H1 (cell line): ENCODE measurements around the gene GPR137. TPM values are rescaled to one million over a fixed set of nuclear protein-coding genes. Genes with fewer than 3 reads are reported as not detected.

Experiments
- CTCF ChIA-PET: fragments of 300-600 bp; sonication (Branson Sonifier 250); formaldehyde crosslinking; loops from one replicate; lab custom pipeline; 2021; ENCODE audit not compliant: partially characterized antibody; lab: Charles Lee
- POLR2A ChIA-PET: fragments of 300-600 bp; sonication (Branson Sonifier 250); formaldehyde crosslinking; loops from one replicate; lab custom pipeline; 2021; ENCODE audit warnings: inconsistent platforms; ENCODE audit not compliant: partially characterized antibody; lab: Charles Lee
- DNase-seq, 2 experiments: peaks; one replicate each; pipeline versions ENCODE4 v3.0.0 to v3.0.0-alpha.2; 2010 to 2022; ENCODE audit warnings: low spot score in 2 of 2, low read depth in 1 of 2, mixed read lengths in 1 of 2
- FAIRE-seq: peaks from 2 replicates; lab custom pipeline; 2011; peaks lifted over from hg19 to GRCh38; lab: Jason Lieb, UNC
- H2AFZ ChIP-seq: 2 replicates; pipeline ENCODE4 v1.8.1; 2012; ENCODE audit warnings: low read length, inconsistent platforms
- H2AK5ac ChIP-seq: 2 replicates; pipeline ENCODE4 v1.6.1; 2013; ENCODE audit warnings: low read depth, low read length
- H2BK120ac ChIP-seq: replicated peaks from 2 replicates; pipeline ENCODE3; 2013; ENCODE audit warnings: low read depth, low read length, inconsistent platforms
- H2BK12ac ChIP-seq: 2 replicates; pipeline ENCODE4 v1.6.1; 2013; ENCODE audit warnings: low read depth, low read length
- H2BK15ac ChIP-seq: 2 replicates; pipeline ENCODE4 v1.6.1; 2013; ENCODE audit warnings: low read length
- H2BK20ac ChIP-seq: 2 replicates; pipeline ENCODE4 v1.6.1; 2013; ENCODE audit warnings: low read length
- H2BK5ac ChIP-seq: 2 replicates; pipeline ENCODE4 v1.6.1; 2013; ENCODE audit warnings: low read depth, low read length
- H3K14ac ChIP-seq: 2 replicates; pipeline ENCODE4 v1.6.1; 2013; ENCODE audit warnings: inconsistent platforms; ENCODE audit not compliant: insufficient read length
- H3K18ac ChIP-seq: 2 replicates; pipeline ENCODE4 v1.6.1; 2013; ENCODE audit warnings: low read length; ENCODE audit errors: extremely low read depth
- H3K23ac ChIP-seq: 2 replicates; pipeline ENCODE4 v1.6.1; 2013; ENCODE audit warnings: inconsistent platforms; ENCODE audit not compliant: insufficient read length
- H3K23me2 ChIP-seq: 2 replicates; pipeline ENCODE4 v1.6.1; 2013; ENCODE audit warnings: low read depth, low read length
- H3K27ac ChIP-seq: 2 replicates; pipeline ENCODE4 v1.6.1; 2011; ENCODE audit warnings: low read depth, low read length, inconsistent platforms
- H3K27me3 ChIP-seq, 4 experiments: replicated peaks in 1 of 4; 1 replicate in 1 of 4; 2 replicates in 3 of 4; pipeline versions ENCODE4 v1.6.1 to v1.8.1; 2011 to 2013; ENCODE audit warnings: low read length in 3 of 4, mild to moderate bottlenecking in 3 of 4, inconsistent platforms in 2 of 4, mixed read lengths in 2 of 4, moderate library complexity in 1 of 4; ENCODE audit not compliant: control insufficient read depth in 3 of 4, insufficient read depth in 3 of 4; ENCODE audit errors: extremely low read depth in 1 of 4
- H3K36me3 ChIP-seq, 4 experiments: 2 replicates each; pipeline versions ENCODE4 v1.6.1 to v1.8.1; 2011 to 2013; ENCODE audit warnings: mild to moderate bottlenecking in 4 of 4, low read length in 3 of 4, moderate library complexity in 2 of 4, control low read depth in 1 of 4, inconsistent platforms in 1 of 4; ENCODE audit not compliant: insufficient read depth in 4 of 4, control insufficient read depth in 2 of 4
- H3K4ac ChIP-seq: replicated peaks from 2 replicates; pipeline ENCODE3; 2013; ENCODE audit warnings: low read length, low read depth, mixed read lengths, inconsistent platforms; ENCODE audit not compliant: insufficient read length
- H3K4me1 ChIP-seq, 4 experiments: replicated peaks in 1 of 4; 1 replicate in 1 of 4; 2 replicates in 3 of 4; pipeline versions ENCODE4 v1.6.1 to v1.8.1; 2011 to 2013; ENCODE audit warnings: low read length in 3 of 4, inconsistent platforms in 2 of 4, mixed read lengths in 1 of 4; ENCODE audit not compliant: insufficient read depth in 4 of 4, control insufficient read depth in 3 of 4
- H3K4me2 ChIP-seq, 2 experiments: 2 replicates each; pipeline versions ENCODE4 v1.6.1 to v1.8.1; 2011 to 2013; ENCODE audit warnings: low read depth in 2 of 2, low read length in 2 of 2, control low read depth in 1 of 2, inconsistent platforms in 1 of 2, mild to moderate bottlenecking in 1 of 2; ENCODE audit not compliant: insufficient read depth in 1 of 2
- H3K4me3 ChIP-seq, 4 experiments: fragments of 200-600, 300-600 bp in 1 of 4; sonication (generic), shearing (Covaris generic), sonication (Bioruptor Twin) in 1 of 4; 2 replicates each; pipeline versions ENCODE4 v1.5.1 to v1.8.1; 2011 to 2016; ENCODE audit warnings: low read length in 4 of 4, low read depth in 3 of 4, control low read depth in 2 of 4, inconsistent platforms in 2 of 4, mild to moderate bottlenecking in 2 of 4, mixed read lengths in 1 of 4, moderate library complexity in 1 of 4; ENCODE audit not compliant: insufficient read depth in 2 of 4; ENCODE audit errors: extremely low read depth in 1 of 4
- H3K56ac ChIP-seq: replicated peaks from 2 replicates; pipeline ENCODE3; 2013; ENCODE audit warnings: low read depth, mild to moderate bottlenecking, mixed read lengths, low read length, inconsistent platforms; ENCODE audit not compliant: insufficient read length
- H3K79me1 ChIP-seq: 2 replicates; pipeline ENCODE4 v1.6.1; 2013; ENCODE audit warnings: low read depth, low read length, control low read depth
- H3K79me2 ChIP-seq, 2 experiments: 2 replicates each; pipeline versions ENCODE4 v1.6.1 to v1.8.1; 2012 to 2013; ENCODE audit warnings: low read length in 2 of 2, mild to moderate bottlenecking in 2 of 2, inconsistent platforms in 1 of 2; ENCODE audit not compliant: insufficient read depth in 2 of 2, control insufficient read depth in 1 of 2
- H3K9ac ChIP-seq, 4 experiments: replicated peaks in 1 of 4; 1 replicate in 1 of 4; 2 replicates in 3 of 4; pipeline versions ENCODE4 v1.6.1 to v1.8.1; 2011 to 2013; ENCODE audit warnings: low read depth in 3 of 4, low read length in 3 of 4, control low read depth in 2 of 4, mild to moderate bottlenecking in 2 of 4, moderate library complexity in 2 of 4, inconsistent platforms in 1 of 4; ENCODE audit errors: extremely low read depth in 1 of 4
- H3K9me3 ChIP-seq, 2 experiments: 2 replicates each; pipeline versions ENCODE4 v1.6.1 to v1.8.1; 2012 to 2013; ENCODE audit warnings: mild to moderate bottlenecking in 2 of 2, moderate library complexity in 2 of 2, control low read depth in 1 of 2, inconsistent platforms in 1 of 2, low read depth in 1 of 2, low read length in 1 of 2, mixed read lengths in 1 of 2; ENCODE audit not compliant: insufficient read depth in 2 of 2
- H4K20me1 ChIP-seq, 2 experiments: replicated peaks in 1 of 2; 2 replicates each; pipeline versions ENCODE3 to v1.8.1; 2011 to 2013; ENCODE audit warnings: inconsistent platforms in 2 of 2, low read length in 2 of 2, mild to moderate bottlenecking in 1 of 2; ENCODE audit not compliant: insufficient read depth in 2 of 2, control insufficient read depth in 1 of 2
- H4K5ac ChIP-seq: 2 replicates; pipeline ENCODE4 v1.6.1; 2013; ENCODE audit warnings: low read length, low read depth, mixed read lengths, inconsistent platforms; ENCODE audit not compliant: insufficient read length
- H4K8ac ChIP-seq: 2 replicates; pipeline ENCODE4 v1.8.0; 2013; ENCODE audit warnings: mild to moderate bottlenecking, moderate library complexity, low read length, inconsistent platforms; ENCODE audit not compliant: insufficient read depth; ENCODE audit errors: extremely low read depth
- H4K91ac ChIP-seq: replicated peaks from 2 replicates; pipeline ENCODE3; 2013; ENCODE audit warnings: low read length, mixed read lengths, inconsistent platforms; ENCODE audit not compliant: insufficient read length
- GTF2F1 ChIP-seq: IDR thresholded peaks from 2 replicates; pipeline ENCODE4 v1.6.1; 2012; ENCODE audit warnings: low read depth, low read length, improper control_type of control experiment, borderline replicate concordance
- POLR2AphosphoS5 ChIP-seq: IDR thresholded peaks from 2 replicates; pipeline ENCODE4 v1.6.1; 2011; ENCODE audit warnings: low read depth, low read length
- SP1 ChIP-seq: IDR thresholded peaks from 2 replicates; pipeline ENCODE4 v1.6.1; 2011; ENCODE audit warnings: low read depth, low read length
- SUZ12 ChIP-seq: fragments of 200-600 bp; sonication (generic); IDR thresholded peaks from 2 replicates; pipeline ENCODE4 v1.6.1; 2012; ENCODE audit warnings: mild to moderate bottlenecking, inconsistent platforms, low read length, moderate library complexity, mixed read lengths
- WGBS, 2 experiments: shearing (Covaris generic) in 1 of 2; methylation state at CpG; one replicate each; pipeline versions ENCODE4 v1.1.6 to v1.1.7; 2013 to 2015; ENCODE audit warnings: low lambda C conversion rate in 2 of 2, mixed read lengths in 2 of 2, inconsistent platforms in 1 of 2, low coverage in 1 of 2, missing lambda C conversion rate in 1 of 2; ENCODE audit not compliant: insufficient replicate concordance in 2 of 2, insufficient coverage in 1 of 2, insufficient read length in 1 of 2; ENCODE audit errors: extremely low coverage in 1 of 2, missing lambda C conversion rate in 1 of 2; 5-methylcytosine and 5-hydroxymethylcytosine counted together
- polyA plus RNA-seq, 7 experiments: library from polyadenylated mRNA; depleted of rRNA in 3 of 7; stranded (reverse) in 5 of 7; unstranded in 2 of 7; fragments of >200 nt in 5 of 7; fragments of 200-250 nt in 2 of 7; gene quantifications; 1 replicate in 5 of 7; 2 replicates in 1 of 7; 4 replicates in 1 of 7; pipeline versions ENCODE4 v1.2.1 to v1.2.3, GENCODE V29; 2011 to 2013; ENCODE audit warnings: missing spikeins in 2 of 7, mixed read lengths in 2 of 7
- total RNA-seq: library from RNA; stranded (reverse); fragmentation: NEBNext Ultra II Directional; extraction: Animal tissue kit (Norgen Biotek cat#: 25700); gene quantifications from 2 replicates; pipeline ENCODE4 v1.2.1, GENCODE V29; 2021
- TF ChIP-seq, protein P1 (sequence below): IDR thresholded peaks from 2 replicates; pipeline ENCODE4 v1.6.1; 2012; ENCODE audit warnings: inconsistent platforms

GPR137 gene
- total and polyA plus RNA-seq, 2 of the 8 experiments (the other 6 are each of a cell fraction or from before 2014, with no cell fraction given): 36.2 to 37.8 TPM

DNA sequence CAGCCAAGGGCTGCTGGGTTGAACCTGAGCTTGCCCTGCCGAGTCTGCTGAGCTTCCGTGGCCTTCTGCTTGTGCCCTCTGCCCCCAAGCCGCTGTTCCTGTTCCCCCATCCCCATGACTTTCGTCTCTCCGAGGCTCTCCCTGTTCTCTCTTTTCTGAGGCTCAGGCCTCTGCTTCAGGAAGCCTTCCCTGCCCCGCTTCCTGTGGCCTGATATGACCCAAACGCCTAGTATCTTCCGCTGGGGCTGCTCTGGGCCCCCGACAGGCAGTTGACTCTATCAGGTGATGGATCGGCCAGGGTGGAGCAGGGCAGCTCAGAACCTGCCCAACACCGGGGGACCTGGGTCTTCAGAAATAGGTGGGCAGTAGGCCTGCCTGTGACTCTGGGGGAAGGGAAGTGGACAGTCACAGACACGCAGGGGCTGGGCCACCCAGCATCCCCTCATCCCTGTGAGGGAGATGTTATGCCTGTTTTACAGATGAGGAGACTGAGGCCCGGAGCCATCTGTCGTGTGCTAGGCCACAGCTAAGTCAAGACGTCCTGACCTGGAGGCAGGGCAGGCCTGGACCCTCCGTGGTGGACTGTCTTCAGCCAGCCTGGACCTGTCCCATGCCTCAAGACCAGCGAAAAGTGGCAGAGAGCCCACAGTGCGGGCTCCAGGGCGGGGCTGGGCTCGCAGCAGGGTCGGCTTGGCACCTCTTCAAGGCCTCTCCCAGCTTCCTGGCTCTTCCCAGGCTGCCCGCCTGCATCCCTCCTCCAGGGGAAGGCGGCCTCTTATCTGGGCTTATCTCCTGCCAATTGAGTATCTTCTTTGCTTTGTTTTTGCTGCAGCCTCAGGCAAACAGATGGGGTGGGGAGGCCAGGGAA lies 17.4 kb upstream of the GPR137 start:
- Histone ChIP-seq H2AK5ac (no peak overlapping the region), H4K5ac (no peak overlapping the region), H3K4me2 (peak overlapping the region; percentile 80 to 86), H3K9ac (peak overlapping the region in 2 of 4 experiments; percentile 72 to 74; a peak in 3 of 7 replicates), H3K56ac (no peak overlapping the region), H4K20me1 (peaks cover 4 to 5% of the 10 kb centered on the region in 2 experiments), H3K14ac (no peak overlapping the region), H3K27ac (peak overlapping the region; percentile 13; the same call in 1 of the 2 replicates), H3K27me3 (no peaks in the 10 kb centered on the region), H2BK15ac (0 out of 2 replicates have a peak overlapping the region, but pooled peaks have one; percentile 20), H4K91ac (no peak overlapping the region), H3K4me3 (peak overlapping the region; percentile 70 to 82 (median 80)), H2BK120ac (no peak overlapping the region), H3K18ac (no peak overlapping the region; the same call in 1 of the 2 replicates), H3K9me3 (no peaks in the 10 kb centered on the region), H3K79me1 (no peaks in the 10 kb centered on the region; the same call in 1 of the 2 replicates), H2BK5ac (peak overlapping the region; percentile 81; the same call in 1 of the 2 replicates), H3K23me2 (peaks cover 4% of the 10 kb centered on the region), H3K36me3 (peaks cover 9 to 32% (median 15%) of the 10 kb centered on the region in 4 experiments), H2BK12ac (no peak overlapping the region), H2AFZ (no peak overlapping the region), H2BK20ac (no peak overlapping the region), H3K79me2 (0 out of 4 replicates have a peak, but pooled peaks cover 0 to 4% of the 10 kb centered on the region in 2 experiments), H3K4ac (peak overlapping the region; percentile 60), H4K8ac (no peak overlapping the region), H3K23ac (no peak overlapping the region), H3K4me1 (peaks cover 0 to 11% (median 5%) of the 10 kb centered on the region in 4 experiments; a peak in 5 of 7 replicates)
- FAIRE-seq (no peak), DNase-seq (no peak)
- ChIA-PET CTCF (interaction anchor here (0.5 to 13.7 kb wide), 17 partner anchors 12 to 1880 kb away, joined by 3 to 168 read pairs (median 4); partner anchors contain the start of genes BAD, CATSPERZ, ESRRA and NUDT22), POLR2A (interaction anchor here (0.7 to 11.9 kb wide), 18 partner anchors 9 to 1417 kb away, joined by 3 to 352 read pairs (median 7); partner anchors contain the start of genes BAD, ESRRA, FERMT3 and FKBP2)
- WGBS, 2 experiments: 92% methylated on average over 22 of the region's 23 CpGs; no CpG with 5 or more reads in 1 of the 2 experiments
- TF ChIP-seq, protein P1, sequence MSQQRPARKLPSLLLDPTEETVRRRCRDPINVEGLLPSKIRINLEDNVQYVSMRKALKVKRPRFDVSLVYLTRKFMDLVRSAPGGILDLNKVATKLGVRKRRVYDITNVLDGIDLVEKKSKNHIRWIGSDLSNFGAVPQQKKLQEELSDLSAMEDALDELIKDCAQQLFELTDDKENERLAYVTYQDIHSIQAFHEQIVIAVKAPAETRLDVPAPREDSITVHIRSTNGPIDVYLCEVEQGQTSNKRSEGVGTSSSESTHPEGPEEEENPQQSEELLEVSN: no peak
- no peak for TF ChIP-seq GTF2F1
- TF ChIP-seq SUZ12: no peak
- TF ChIP-seq SP1: no peak
- TF ChIP-seq POLR2AphosphoS5: peak; percentile 52
